ENCODE results near the gene ASS1. TPM values are rescaled to one million over a fixed set of nuclear protein-coding genes. Genes with fewer than 3 reads are reported as not detected.

The ASS1 gene
- polyA plus RNA-seq, 2 of the 4 experiments (the other 2 are of a cell fraction): 11.3 to 32.5 TPM

DNA sequence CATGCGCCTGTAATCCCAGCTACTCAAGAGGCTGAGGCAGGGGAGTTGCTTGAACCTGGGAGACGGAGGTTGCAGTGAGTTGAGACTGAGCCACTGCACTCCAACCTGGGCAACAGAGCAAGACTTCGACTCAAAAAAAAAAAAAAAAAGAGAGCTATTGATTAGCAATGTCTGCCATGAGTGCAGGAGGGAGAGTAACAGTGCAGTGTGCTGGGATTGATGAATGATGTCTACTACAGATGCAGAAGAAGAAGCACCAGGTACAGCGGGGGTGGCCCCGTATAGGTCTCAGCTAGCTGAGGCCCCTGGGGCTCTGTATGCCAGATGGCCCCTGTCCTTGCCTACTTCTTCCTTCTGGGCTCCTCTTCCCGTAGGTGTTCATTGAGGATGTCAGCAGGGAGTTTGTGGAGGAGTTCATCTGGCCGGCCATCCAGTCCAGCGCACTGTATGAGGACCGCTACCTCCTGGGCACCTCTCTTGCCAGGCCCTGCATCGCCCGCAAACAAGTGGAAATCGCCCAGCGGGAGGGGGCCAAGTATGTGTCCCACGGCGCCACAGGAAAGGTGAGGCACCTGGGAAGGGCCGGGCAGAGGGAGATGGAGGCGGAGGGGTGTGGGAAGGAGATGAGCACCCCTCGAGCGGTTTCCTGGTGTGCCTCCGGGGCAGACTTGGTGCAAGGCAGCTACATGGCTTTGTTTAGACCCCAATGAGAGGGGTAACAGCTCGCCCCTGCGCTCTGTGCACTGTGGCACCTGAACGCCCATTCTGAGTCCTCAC, 13.5 kb downstream of the ASS1 start (continued):
- TF ChIP-seq, protein P1, sequence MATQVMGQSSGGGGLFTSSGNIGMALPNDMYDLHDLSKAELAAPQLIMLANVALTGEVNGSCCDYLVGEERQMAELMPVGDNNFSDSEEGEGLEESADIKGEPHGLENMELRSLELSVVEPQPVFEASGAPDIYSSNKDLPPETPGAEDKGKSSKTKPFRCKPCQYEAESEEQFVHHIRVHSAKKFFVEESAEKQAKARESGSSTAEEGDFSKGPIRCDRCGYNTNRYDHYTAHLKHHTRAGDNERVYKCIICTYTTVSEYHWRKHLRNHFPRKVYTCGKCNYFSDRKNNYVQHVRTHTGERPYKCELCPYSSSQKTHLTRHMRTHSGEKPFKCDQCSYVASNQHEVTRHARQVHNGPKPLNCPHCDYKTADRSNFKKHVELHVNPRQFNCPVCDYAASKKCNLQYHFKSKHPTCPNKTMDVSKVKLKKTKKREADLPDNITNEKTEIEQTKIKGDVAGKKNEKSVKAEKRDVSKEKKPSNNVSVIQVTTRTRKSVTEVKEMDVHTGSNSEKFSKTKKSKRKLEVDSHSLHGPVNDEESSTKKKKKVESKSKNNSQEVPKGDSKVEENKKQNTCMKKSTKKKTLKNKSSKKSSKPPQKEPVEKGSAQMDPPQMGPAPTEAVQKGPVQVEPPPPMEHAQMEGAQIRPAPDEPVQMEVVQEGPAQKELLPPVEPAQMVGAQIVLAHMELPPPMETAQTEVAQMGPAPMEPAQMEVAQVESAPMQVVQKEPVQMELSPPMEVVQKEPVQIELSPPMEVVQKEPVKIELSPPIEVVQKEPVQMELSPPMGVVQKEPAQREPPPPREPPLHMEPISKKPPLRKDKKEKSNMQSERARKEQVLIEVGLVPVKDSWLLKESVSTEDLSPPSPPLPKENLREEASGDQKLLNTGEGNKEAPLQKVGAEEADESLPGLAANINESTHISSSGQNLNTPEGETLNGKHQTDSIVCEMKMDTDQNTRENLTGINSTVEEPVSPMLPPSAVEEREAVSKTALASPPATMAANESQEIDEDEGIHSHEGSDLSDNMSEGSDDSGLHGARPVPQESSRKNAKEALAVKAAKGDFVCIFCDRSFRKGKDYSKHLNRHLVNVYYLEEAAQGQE (IDR thresholded peaks at IDR 0.05): no peak
- TF ChIP-seq HOXB13 (CRISPR knock-in tag; IDR thresholded peaks at IDR 0.05; ENCODE audit: low read depth): no peak

DNA sequence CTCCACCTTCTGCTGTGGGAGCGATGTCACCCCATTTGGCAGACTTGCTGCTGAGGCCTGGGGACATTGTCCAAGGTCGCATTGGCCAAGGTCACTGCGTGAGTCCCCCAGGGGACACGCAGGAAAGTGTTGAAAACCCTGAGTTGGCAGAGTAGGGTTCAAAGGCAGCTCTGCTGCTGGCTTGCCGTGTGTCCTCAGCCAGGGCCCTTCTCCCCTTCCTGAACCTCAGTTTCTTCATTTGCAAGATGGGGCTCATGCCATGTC, 14.0 kb downstream of the ASS1 start:
- no peak overlapping the region for H3K4me3 ChIP-seq
- ATAC-seq (no peak), DNase-seq (ENCODE audit: low read depth in 1 of 2, low spot score in 1 of 2) (no peak), FAIRE-seq (no peak)
- 90% methylated on average over 5 of the region's 5 CpGs for WGBS (ENCODE audit: missing lambda C conversion rate)
- no peak overlapping the region for H3K27ac ChIP-seq
- no peaks in the 10 kb centered on the region for H3K4me1 ChIP-seq
- TF ChIP-seq EHF (CRISPR knock-in tag; IDR thresholded peaks at IDR 0.05): no peak
- TF ChIP-seq TP53 (CRISPR knock-in tag; IDR thresholded peaks at IDR 0.05): no peak
- no peak for TF ChIP-seq HOXA7 (CRISPR knock-in tag; IDR thresholded peaks at IDR 0.05)
- TF ChIP-seq, protein P2, sequence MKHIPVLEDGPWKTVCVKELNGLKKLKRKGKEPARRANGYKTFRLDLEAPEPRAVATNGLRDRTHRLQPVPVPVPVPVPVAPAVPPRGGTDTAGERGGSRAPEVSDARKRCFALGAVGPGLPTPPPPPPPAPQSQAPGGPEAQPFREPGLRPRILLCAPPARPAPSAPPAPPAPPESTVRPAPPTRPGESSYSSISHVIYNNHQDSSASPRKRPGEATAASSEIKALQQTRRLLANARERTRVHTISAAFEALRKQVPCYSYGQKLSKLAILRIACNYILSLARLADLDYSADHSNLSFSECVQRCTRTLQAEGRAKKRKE (CRISPR knock-in tag; IDR thresholded peaks at IDR 0.05; ENCODE audit: low read depth): no peak
- TF ChIP-seq RNF2 (IDR thresholded peaks at IDR 0.05; ENCODE audit: borderline replicate concordance, low read depth): no peak
- no peak for TF ChIP-seq CBX8 (IDR thresholded peaks at IDR 0.05)
- no peak for TF ChIP-seq CEBPB (IDR thresholded peaks at IDR 0.05)
- no peak for TF ChIP-seq ZNF302 (CRISPR knock-in tag; IDR thresholded peaks at IDR 0.05)
- TF ChIP-seq BHLHE40 (IDR thresholded peaks at IDR 0.05; ENCODE audit: low read depth, low read length): no peak
- no peak for TF ChIP-seq FOSL2 (IDR thresholded peaks at IDR 0.05)
- no peak for TF ChIP-seq FOSL2 (CRISPR knock-in tag; IDR thresholded peaks at IDR 0.05)
- TF ChIP-seq NFE2L2 (conservative IDR thresholded peaks at IDR 0.05; ENCODE audit: low read length): no peak
- no peak for TF ChIP-seq CHD4 (IDR thresholded peaks at IDR 0.05; ENCODE audit: borderline replicate concordance)
- TF ChIP-seq FOXS1 (CRISPR knock-in tag; IDR thresholded peaks at IDR 0.05): no peak
- TF ChIP-seq PHF8 (IDR thresholded peaks at IDR 0.05; ENCODE audit: borderline replicate concordance, low read depth): no peak
- no peak for TF ChIP-seq MAZ (IDR thresholded peaks at IDR 0.05; ENCODE audit: borderline replicate concordance, low read depth, low read length)
- TF ChIP-seq HOXB13 (CRISPR knock-in tag; IDR thresholded peaks at IDR 0.05; ENCODE audit: low read depth): no peak
- TF ChIP-seq, protein P3, sequence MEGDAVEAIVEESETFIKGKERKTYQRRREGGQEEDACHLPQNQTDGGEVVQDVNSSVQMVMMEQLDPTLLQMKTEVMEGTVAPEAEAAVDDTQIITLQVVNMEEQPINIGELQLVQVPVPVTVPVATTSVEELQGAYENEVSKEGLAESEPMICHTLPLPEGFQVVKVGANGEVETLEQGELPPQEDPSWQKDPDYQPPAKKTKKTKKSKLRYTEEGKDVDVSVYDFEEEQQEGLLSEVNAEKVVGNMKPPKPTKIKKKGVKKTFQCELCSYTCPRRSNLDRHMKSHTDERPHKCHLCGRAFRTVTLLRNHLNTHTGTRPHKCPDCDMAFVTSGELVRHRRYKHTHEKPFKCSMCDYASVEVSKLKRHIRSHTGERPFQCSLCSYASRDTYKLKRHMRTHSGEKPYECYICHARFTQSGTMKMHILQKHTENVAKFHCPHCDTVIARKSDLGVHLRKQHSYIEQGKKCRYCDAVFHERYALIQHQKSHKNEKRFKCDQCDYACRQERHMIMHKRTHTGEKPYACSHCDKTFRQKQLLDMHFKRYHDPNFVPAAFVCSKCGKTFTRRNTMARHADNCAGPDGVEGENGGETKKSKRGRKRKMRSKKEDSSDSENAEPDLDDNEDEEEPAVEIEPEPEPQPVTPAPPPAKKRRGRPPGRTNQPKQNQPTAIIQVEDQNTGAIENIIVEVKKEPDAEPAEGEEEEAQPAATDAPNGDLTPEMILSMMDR (IDR thresholded peaks at IDR 0.05): no peak
- TF ChIP-seq FOSB (CRISPR knock-in tag; IDR thresholded peaks at IDR 0.05): no peak
- H3K4me2 ChIP-seq: no peak overlapping the region
- CTCF ChIA-PET: interaction anchor here (1.2 to 17.4 kb wide), 4 partner anchors 11 to 225 kb away, joined by 3 to 453 read pairs (median 62); no protein-coding TSS in a partner anchor
- H3K9me3 ChIP-seq: no peaks in the 10 kb centered on the region
- POLR2A ChIA-PET: no interaction called here

Data from A549 (cell line).